HCEC 1CT (cell line): ENCODE results near the gene SPON2.

ENCODE experiments used
- DNase-seq: peaks from one replicate; pipeline ENCODE4 v3.0.0-alpha.2; 2017

SPON2 gene

GRCh38 chr4:1208266-1208961 is 36.0 kb upstream of the SPON2 start:
- no peak for DNase-seq

DNA sequence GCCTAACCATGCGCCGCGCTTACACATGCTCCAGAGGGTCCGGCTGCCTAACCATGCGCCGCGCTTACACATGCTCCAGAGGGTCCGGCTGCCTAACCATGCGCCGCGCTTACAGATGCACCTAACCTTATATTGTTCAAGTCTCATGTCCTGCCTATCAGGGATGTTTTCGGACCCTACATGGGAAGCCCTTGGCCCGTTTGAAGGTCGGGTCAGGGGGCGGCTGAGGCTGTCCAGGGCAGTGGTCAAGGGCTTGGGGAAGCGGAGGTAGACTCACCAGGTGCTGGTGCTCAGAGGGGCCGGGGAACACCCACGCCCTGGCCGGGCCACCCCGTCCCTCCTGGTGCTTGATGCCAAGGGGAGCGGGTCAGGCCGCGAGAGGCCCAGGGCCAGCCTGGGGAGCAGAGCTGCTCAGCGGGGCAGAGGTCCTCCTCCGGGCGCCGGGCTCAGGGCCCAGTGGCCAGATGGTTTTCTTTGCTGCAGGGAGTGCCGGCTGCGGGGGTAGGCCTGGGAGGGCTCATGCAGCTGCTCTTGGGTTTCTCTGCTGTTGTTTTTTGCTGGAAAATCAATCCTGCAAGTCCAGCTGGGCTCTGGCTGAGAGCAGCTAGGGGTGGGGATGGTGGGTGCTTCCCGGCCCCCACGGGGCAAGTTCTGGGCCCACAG is 35.4 kb upstream of the SPON2 start:
- peak; percentile 79 for DNase-seq

- no peak for DNase-seq
Observed at GRCh38 chr4:1207157-1207470, 34.7 kb upstream of the SPON2 start.

DNA sequence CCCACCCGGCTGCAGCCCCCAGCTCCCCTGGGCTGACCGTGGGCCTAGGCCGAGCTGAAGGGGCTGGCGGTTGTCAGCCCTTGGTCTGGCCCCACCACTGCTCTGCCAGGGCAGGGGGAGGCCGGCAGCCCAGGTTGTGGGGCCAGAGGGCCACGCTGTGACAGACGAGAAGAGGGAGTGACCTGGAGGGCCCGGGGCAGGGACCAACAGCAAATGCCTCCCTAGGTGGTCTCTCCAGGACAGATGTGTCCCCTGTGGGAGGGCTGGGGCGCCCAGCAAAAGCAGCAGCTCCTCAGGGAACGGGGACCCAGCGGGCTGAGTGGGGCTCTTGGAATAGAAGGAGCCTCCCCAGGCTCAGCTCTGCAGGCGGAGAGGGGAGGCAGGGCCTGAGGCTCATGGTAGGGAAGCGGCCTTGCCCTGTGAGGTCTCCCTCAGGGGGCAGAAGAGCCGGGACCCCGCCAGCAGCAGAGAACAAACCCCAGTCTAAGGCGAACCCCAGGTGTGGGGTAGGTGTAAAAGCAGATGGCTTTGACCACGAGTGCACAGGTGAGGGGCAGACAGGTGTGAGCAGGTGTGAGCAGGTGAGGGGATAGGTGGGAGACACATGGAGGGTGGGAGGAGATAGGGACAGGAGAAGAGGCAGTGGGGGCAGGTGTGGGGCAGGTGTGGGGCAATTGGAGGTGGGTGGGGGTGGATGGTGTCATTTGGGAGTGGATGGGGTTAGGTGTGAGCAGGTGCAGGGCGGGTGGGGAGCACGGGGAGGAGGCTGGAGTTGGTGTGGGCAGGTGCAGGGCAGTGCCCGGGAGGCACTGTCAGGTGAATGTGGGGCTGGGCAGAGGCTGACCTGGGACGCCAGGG is 34.1 kb upstream of the SPON2 start:
- no peak for DNase-seq

- no peak for DNase-seq
Observed at GRCh38 chr4:1205586-1206298, 33.4 kb upstream of the SPON2 start.

- DNase-seq: no peak
Observed at GRCh38 chr4:1204828-1205585, 32.6 kb upstream of the SPON2 start.

DNA sequence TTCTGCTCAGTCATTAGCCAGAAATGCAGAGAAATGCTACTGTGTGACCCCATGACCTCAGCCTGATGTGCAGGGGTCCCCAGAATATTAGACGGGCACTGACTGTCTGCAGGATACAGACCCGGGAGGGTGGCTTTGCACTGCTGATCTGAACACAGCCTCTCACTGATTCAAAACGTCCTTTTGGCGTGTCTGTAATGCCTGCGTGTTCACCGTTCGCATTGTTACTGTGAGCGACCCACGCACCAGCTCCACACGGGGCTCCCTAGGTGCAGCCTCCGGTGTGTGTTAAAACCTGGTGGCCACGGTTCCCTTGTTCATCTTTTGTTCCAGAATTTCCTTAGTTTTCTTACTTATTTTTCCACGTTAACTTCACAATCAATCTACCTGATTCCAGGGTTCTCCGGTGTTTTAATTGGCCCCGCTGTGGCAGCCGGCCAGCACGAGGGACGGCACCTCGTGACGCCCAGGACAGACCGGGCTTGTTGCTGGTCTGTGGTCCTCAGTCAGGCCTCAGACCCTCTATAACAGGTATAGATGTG is 32.0 kb upstream of the SPON2 start:
- DNase-seq: no peak

DNA sequence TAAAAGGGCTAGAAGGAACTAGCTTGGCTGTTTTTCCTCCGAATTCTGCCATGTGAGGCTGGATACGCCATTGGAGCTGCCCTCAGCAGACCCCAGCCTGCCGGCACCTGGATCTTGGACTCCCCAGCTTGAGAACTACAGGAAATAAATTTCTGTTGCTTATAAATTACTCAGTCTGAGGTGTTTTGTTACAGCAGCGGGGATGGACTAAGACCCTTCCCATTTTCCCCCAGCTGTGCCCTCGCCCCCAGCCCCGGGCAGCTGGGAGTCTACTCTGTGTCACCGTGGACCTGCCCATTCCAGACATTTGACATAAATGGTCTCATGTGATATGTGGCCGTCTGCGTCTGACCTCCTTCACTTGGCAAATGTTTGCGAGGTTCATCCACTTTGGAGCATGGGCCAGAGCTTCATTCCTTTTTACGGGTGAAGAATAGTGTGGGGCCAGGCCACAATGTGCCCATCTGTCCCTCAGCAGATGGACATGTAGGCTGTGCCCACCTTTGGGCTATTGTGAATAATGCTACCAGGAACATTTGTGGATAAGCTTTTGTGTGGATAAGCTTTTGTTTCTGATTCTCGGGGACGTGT is 30.7 kb upstream of the SPON2 start:
- no peak for DNase-seq

GRCh38 chr4:1202526-1203011 is 30.2 kb upstream of the SPON2 start:
- DNase-seq: no peak

DNA sequence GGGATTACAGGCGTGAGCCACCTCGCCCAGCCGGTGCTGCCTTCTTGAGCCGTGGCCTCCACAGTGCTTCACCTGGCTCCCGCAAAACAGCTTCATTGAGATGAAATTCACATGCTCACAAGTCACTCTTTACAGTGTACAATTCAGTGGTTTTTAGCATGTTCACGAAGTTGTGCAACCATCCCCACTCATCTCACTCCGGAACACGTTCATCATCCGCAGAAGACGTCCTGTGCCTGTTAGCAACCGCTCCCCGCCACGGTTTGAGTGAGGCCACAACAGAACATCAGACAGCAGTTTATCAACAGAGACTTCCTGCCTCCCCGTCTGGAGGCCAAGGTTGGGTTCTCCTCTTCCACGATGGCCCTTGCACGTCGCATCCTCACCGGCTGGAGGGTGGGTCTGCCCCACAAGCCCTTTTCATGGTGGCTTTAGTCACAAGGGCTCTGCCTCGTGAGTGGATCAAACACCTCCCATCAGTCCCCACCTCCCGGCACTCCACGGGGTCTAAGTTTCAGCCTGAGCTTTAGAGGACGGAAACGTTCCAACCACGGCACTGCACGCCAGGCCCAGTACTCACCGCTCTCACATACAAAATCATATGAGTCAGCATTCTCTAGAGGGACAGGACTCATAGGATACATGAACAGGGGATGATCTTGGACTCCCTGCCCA is 29.6 kb upstream of the SPON2 start:
- DNase-seq: peak; percentile 87

DNA sequence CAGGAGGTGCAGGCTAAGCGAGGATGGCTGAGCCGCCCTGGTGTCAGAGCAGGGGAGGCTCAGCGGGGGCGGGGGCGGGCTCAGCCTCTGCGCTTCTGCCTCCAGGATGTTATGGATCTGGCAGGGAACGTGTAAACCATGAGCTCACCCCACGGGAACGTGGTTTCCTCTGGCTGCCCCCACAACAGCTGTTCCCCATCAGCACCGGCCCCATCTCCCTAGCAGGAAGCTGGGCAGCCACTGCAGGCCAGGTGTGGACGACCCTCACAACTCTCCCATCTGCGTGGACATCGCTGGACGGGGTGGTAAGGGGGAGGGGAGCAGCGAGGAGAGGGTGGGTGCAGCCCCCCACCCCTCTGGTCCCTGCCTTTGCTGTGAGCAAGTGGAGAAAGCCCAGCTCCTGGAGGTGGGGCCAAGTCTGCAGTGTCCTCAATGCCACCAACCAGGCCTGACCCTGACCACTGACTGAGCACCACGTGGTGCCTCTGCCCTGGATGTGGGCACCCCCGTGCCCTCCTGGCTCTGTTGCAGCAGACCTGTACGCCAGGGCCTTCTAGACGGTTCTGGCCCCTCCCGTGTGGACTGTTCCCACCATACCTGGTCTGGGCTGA is 28.1 kb upstream of the SPON2 start:
- peak; percentile 93 for DNase-seq

GRCh38 chr4:1199556-1200331 is 27.4 kb upstream of the SPON2 start:
- DNase-seq: no peak

- no peak for DNase-seq
Observed at GRCh38 chr4:1198098-1198844, 25.9 kb upstream of the SPON2 start.

DNA sequence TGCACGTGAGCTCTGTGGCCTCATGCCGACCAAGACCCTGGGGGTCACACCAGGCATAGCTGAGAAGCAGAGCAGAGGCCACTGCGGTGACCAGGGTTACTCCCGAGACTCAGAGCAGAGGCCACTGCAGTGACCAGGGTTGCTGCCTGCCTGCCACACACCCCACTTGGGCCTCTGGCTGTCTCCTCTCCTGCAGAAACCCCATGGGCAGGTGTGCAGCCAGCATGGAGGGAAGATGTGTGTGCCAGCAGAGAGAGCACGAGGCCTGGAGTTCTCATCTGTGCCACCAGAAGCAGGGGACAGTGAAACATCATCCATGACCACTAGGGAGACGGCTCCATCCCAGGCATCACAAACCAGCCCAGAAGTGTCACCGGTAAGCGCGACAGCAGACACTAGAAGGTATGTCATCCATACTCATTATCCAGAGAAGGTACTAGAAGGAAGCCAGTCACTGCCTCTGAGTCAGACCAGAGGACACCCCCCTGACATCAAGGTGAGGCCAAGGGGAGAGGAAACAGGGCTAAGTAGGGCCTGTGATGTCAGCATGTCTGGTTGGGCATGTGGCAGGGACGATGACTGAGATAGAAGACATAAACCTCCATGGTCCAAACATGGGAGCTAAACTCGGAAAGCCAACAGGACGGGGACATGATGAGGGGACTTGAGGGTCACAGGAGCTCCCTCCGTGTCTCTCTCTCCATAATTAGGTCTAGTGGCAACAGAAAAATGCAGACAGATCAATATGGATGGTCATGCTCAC is 24.2 kb upstream of the SPON2 start:
- DNase-seq: no peak

GRCh38 chr4:1195891-1196401 is 23.6 kb upstream of the SPON2 start:
- no peak for DNase-seq

DNA sequence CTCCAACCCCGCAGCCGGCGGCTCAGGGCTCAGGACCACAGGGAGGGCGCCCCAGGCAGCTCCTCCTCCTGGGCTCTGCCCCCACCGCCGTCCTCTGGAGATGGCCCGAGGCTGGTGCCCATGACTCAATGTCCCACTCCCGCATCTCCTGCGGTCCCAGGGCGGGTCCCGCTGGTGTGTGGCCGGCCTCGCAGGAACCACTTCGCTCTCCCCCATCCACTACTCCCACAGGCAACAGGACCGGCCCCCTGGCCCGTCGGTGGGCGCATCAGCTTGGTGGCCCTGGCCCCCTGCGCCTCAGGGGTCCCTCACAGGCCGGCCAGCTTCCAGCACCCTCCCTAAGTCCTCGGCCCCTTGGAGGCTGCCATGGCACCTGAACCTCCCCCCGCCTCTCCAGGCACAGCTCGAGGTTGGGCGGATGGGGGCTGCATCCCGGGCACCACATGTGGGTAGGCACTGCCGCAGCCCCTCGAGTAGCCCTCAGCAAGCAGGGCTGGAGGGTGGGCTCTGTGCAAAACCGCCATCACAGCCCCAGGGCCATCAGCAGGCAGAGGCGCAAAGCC is 22.8 kb upstream of the SPON2 start:
- no peak for DNase-seq

DNA sequence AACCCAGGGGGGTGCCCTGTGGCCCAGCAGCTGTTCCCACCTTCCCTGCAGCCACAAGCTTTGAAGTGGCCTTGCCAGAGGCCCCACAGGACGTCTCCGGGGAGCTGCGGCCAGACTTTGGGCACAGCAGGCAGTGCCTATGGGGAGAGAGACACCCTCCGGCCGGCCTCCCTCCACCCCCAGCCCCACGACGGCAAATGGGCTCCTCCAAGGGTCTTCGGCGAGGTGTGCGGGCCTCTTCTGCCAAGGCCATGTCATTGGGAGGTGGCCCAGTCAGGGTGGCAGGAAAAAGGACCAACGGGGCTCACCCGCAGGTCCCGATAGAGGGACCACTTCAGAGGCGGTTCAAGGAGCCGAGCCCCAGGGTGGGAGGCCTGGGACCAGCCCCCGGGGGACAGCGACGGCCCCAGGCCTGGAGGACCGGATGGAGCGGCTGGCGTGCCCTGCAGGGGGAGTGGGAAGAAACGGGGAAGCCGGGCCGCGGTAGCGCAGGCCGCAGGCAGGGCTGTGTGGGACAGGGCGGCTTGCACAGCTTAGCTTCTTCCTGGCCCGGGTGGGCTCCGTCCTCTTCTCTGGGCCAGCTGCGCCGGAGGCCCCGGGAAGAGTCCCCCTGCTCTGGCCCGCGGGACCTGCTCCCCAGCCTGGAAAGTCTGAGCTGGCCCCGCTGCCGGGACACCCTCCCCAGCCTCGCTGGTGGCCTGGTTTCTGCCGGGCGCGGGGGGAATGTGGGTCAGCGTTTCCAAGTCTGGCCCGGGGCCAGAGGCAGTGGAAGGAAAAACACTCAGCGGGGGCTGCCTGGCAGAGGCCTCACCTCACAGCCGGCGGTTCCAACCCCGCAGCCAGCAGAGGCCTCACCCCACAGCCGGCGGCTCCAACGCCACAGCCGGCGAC is 21.9 kb upstream of the SPON2 start:
- DNase-seq: peak; percentile 29
